Left colon (tissue), 2 donors: ENCODE results near the gene HS3ST5. TPM values are rescaled to one million over a fixed set of nuclear protein-coding genes. Genes with fewer than 3 reads are reported as not detected.

Experiments
- ATAC-seq: fragments of 200-7000 bp; cut with Tn5 transposase; one replicate; pipeline ENCODE4 v1.9.1; 2020; ENCODE audit warnings: mild to moderate bottlenecking, moderate library complexity
- DNase-seq, 2 donors: peaks; one replicate each; pipeline ENCODE4 v3.0.0-alpha.2; 2020
- intact Hi-C, 2 donors: fragments of 100-400 bp; cut with DNase I in 1 of 2; cut with micrococcal nuclease in 1 of 2; formaldehyde crosslinking; loops; one replicate each; pipeline versions ENCODE4 v1.11.2 to v1.14.0; 2022; cut with DNase I, micrococcal nuclease
- total RNA-seq, 2 donors: library from RNA; stranded (reverse); fragmentation: NEBNext Ultra II Directional; extraction: Animal tissue kit (Norgen Biotek cat#: 25700); gene quantifications; one replicate each; pipeline ENCODE4 v1.2.1, GENCODE V29; 2021
- donor health status: DM: no; HTN: no; CAD: no.
- donor health status: DM: yes; HTN: yes; CAD: no.

Gene HS3ST5
- total RNA-seq, 2 donors from 2014 or later = 0.20 TPM; not detected in 1

- no peak for ATAC-seq
- intact Hi-C loops = no loop called here
- DNase-seq = no peak
These were observed 56.6 kb downstream of the HS3ST5 start for GRCh38 chr6:114286211-114286610.

DNA sequence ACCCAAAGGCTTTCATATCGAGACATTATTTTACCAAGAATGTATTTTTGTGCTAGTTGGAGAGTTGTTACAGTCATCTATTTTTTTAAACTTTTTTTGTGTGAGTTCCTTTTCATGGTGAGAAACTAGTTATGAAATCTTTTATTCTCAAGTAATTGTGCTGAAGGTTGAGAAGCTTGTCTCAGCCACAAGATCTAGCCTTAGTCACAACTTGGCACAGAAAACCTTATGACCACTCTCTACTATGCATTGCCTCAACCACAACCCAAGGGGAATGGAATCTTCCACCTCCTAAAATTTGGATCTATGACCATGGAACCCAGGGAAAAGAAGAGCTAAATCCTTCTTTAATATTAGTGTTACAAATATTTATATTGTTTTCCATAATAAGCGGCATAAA, 58.5 kb downstream of the HS3ST5 start:
- no peak for DNase-seq
- intact Hi-C loops = no loop called here
- no peak for ATAC-seq

GRCh38 chr6:114282292-114282691, 60.5 kb downstream of the HS3ST5 start:
- DNase-seq = no peak
- intact Hi-C loops = no loop called here
- ATAC-seq = no peak

DNA sequence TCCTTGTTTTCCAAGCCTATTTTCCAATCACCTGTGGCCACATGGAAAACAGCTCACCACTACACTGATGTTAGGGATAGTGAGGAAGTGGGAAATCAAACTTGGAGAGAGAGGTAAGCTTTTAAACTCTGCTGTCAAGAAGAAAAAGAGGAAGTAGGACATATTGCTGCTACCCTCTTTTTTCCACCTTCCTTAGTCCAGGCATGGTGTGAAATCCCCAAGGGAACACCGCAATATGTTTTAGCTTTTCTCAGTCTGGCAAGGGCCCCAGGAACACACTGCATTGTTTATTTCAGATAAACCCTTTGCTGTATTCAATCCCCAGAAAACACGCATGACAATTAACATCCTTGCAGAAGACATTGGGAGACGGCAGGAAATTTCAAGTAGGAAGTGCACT, 61.3 kb downstream of the HS3ST5 start:
- ATAC-seq = no peak
- DNase-seq = no peak
- intact Hi-C loops = no loop called here

DNA sequence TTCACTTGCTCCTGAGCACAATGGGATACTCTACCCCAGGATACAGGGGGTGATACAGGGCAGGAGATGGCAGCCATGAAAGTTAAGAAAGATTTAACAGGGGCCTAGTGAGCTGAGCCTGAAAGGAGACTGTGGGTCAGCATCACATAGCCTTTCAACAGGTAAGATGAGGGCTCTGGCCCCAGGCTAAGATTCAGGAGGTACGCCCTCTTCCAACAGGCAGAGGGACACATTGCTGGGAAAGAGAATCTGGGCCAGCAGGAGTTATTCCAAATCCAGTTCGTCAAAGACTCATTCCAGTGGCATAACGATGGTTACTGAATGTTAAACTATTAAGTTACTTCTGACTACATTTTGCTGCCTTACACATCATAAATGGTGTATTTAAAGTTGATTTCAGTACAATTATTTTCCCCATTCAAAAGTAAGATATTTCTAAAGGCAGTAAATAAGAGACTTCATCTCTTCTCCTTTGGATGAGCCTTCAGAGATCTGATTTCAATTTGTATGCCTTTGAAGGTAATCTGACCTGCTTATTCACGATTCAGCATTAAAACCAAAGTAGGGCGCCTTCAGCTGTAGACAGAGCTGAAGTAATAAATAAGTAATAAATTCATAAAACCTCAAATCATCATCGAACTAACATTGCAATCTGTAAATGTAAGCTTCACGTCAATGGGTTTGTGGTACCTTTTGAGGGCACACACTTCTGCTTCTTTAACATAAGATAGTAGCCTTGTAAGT, 62.4 kb downstream of the HS3ST5 start:
- ATAC-seq = no peak

DNA sequence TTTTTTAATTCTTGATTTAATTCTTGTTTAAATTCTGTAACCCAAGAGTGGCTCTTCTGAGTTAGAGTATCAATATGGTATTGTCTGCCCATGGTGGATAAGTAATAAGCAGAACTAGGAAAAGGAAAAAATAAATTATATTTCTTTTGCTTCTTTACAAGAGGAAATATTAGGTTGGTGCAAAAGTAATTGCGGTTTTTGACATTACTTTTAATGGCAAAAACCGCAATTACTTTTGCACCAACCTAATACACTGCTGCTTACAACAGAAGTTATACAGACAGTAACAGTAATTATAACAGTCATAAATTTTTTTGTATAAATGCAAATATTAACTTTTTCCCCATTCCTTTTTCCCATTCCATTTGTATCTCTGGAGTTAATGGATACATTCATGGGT, 65.6 kb downstream of the HS3ST5 start:
- intact Hi-C loops = no loop called here
- DNase-seq (no peak), ATAC-seq (no peak)

More for the DNA sequence above, 62.4 kb downstream of the HS3ST5 start:
- no peak for DNase-seq
- intact Hi-C loops = no loop called here

DNA sequence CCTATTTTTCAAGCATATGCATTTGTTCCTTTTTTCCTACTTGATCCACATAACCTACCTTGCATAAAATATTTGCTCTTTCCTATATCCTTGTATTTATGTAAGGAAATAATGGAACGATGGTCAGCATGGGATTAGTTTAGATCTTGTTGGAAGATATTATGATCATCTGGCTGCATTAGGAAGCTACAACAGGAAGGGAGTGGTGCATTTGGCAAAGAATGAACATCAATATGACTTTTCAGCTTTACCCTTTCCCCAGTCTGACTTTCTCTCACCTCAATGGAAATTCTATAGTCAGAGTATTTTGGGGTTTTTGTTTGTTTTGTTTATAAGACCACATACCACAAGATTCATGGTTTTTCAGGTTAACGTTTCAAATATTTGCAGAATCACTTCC, 66.0 kb downstream of the HS3ST5 start:
- DNase-seq (no peak), ATAC-seq (no peak)
- intact Hi-C loops = no loop called here

DNA sequence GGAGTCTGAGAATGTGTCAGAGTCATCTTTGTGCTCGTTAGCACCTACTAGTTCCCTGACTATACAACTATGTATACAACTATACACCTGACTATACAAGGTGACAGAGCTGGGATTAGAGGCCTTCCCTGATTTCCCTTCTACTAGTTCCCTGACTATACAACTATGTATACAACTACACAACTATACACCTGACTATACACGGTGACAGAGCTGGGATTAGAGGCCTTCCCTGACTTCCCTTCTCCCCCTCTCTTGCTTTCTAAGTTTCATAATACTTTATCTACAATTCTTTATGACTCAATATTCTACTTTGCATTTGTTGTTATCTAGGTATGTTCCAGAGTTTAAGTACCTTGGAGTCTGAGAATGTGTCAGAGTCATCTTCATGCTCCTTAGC, 68.0 kb downstream of the HS3ST5 start:
- DNase-seq = no peak
- intact Hi-C loops = no loop called here
- ATAC-seq = no peak

DNA sequence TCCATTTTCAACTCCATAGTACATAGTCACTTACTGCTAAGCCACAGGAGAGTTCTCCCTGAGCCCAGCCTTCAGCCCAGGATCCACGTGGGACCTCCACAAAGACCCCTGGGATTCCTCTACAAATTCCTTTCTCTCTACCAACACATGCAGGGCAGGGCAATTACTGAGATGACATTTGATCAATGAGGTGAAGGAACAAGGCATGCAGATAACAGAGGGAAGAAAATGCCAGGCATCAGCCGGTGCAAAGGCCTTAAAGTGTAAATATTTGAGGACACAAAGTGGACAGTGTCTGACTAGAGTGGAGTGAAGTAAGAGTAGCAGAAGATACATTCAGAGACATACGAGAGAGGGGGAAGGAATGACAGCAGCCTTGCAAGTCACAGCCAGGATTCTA, 70.2 kb downstream of the HS3ST5 start:
- ATAC-seq (no peak), DNase-seq (no peak)
- intact Hi-C loops = no loop called here

DNA sequence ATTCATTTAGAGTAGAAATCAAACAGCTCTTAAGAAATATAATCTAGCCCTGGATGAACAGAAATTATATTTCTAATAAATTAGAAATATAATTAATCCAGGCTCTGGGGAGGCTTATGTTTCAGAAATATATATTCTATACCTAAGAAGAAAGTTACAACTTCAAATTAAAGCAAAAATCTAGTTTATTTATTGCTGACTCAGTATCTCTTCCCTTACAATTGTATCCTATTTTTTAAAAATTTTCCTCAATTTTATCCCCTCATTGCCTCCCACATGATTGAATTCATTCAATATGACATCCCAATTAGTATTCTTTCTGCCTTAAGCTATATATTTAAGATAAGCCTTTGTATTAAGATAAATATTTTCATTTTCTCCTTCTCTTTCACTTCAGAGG, 71.4 kb downstream of the HS3ST5 start:
- DNase-seq (no peak), ATAC-seq (no peak)
- intact Hi-C loops = no loop called here

- no peak for DNase-seq
- ATAC-seq = no peak
- intact Hi-C loops = no loop called here
These were observed 74.9 kb downstream of the HS3ST5 start for GRCh38 chr6:114267897-114268296.

GRCh38 chr6:114260810-114261209, 82.0 kb downstream of the HS3ST5 start:
- DNase-seq (no peak), ATAC-seq (no peak)
- intact Hi-C loops = no loop called here

GRCh38 chr6:114258376-114258775, 84.4 kb downstream of the HS3ST5 start:
- DNase-seq = no peak
- ATAC-seq = no peak
- intact Hi-C loops = no loop called here

- intact Hi-C loops = no loop called here
- no peak for ATAC-seq
These were observed 89.4 kb downstream of the HS3ST5 start for GRCh38 chr6:114253431-114253830.

GRCh38 chr6:114249522-114249921, 93.3 kb downstream of the HS3ST5 start:
- no peak for DNase-seq
- intact Hi-C loops = no loop called here
- ATAC-seq = no peak

More at GRCh38 chr6:114253431-114253830, 89.4 kb downstream of the HS3ST5 start:
- no peak for DNase-seq

DNA sequence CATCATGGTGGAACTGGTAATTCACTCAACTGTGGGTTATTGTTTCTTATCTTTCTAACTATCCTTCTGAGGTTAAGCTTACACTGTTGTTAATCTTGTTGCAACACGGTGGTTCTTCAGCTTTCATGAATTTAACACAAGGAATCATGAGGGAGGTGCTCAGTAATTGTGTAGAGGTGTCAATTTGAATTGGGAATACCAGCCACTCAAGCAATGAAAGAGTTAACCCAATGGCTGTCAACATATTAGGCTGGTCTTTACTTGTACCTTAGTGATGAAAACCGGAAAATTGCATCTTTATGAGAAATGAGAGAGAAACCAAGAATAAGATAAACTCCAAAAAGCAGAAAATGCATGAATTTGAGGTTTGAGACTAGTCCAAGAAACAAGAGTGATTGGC, 95.7 kb downstream of the HS3ST5 start:
- intact Hi-C loops = no loop called here
- no peak for ATAC-seq
- DNase-seq = no peak

- ATAC-seq = no peak
- DNase-seq = no peak
- intact Hi-C loops = no loop called here
These were observed 102.0 kb downstream of the HS3ST5 start for GRCh38 chr6:114240796-114241195.

GRCh38 chr6:114228675-114229074, 114.1 kb downstream of the HS3ST5 start:
- no peak for ATAC-seq
- no peak for DNase-seq
- intact Hi-C loops = no loop called here

GRCh38 chr6:114227944-114228468, 114.8 kb downstream of the HS3ST5 start:
- ATAC-seq (no peak), DNase-seq (no peak)
- intact Hi-C loops = no loop called here

DNA sequence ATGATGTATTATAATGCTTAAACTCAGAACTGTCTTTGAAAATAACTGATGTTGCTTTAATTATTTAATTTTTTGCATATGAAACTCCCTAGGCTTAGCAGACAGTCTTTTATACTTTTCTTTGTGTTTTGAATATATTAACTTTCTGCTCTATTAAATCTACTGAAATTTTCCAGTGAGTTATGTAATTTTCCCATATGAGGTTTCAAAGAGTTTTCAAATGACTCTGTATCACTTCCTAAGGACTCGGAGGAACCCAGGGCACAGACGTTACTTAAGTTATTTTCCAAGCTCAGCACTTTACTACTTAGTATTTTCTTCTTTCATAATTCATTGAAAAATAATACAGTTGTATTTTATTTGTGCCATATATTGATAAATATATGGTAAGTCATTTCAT, 122.6 kb downstream of the HS3ST5 start:
- intact Hi-C loops = no loop called here
- ATAC-seq (no peak), DNase-seq (no peak)
